ENCODE data around the gene PEX13. TPM values are rescaled to one million over a fixed set of nuclear protein-coding genes. Genes with fewer than 3 reads are reported as not detected.

The PEX13 gene
- total RNA-seq, 2 donors from 2014 or later: 16.0 to 18.9 TPM

GRCh38 chr2:61090386-61090921, 72.9 kb downstream of the PEX13 start:
- peaks cover 21% of the 10 kb centered on the region for H3K36me3 ChIP-seq
- H3K4me3 ChIP-seq: no peak overlapping the region
- H3K27ac ChIP-seq: no peak overlapping the region
- H3K4me1 ChIP-seq: no peaks in the 10 kb centered on the region
- no peak for TF ChIP-seq CTCF (IDR thresholded peaks at IDR 0.05)
- H3K9me3 ChIP-seq: no peaks in the 10 kb centered on the region
- no peak for DNase-seq (ENCODE audit: low spot score)
- H3K27me3 ChIP-seq: no peaks in the 10 kb centered on the region

GRCh38 chr2:61091485-61091884, 74.0 kb downstream of the PEX13 start:
- H3K4me1 ChIP-seq: no peaks in the 10 kb centered on the region
- no peak overlapping the region for H3K27ac ChIP-seq
- peaks cover 11% of the 10 kb centered on the region for H3K36me3 ChIP-seq
- H3K27me3 ChIP-seq: no peaks in the 10 kb centered on the region
- DNase-seq (ENCODE audit: low spot score): no peak
- no peak overlapping the region for H3K4me3 ChIP-seq
- no peak for TF ChIP-seq CTCF (IDR thresholded peaks at IDR 0.05)
- H3K9me3 ChIP-seq: no peaks in the 10 kb centered on the region

- Histone ChIP-seq H3K4me1 (no peaks in the 10 kb centered on the region), H3K9me3 (no peaks in the 10 kb centered on the region), H3K27me3 (no peaks in the 10 kb centered on the region), H3K4me3 (no peak overlapping the region), H3K27ac (no peak overlapping the region), H3K36me3 (no peaks in the 10 kb centered on the region)
- DNase-seq (ENCODE audit: low spot score): no peak
- TF ChIP-seq CTCF (IDR thresholded peaks at IDR 0.05): no peak
Measured at GRCh38 chr2:61096438-61096837, 78.9 kb downstream of the PEX13 start.

GRCh38 chr2:61100801-61101200, 83.3 kb downstream of the PEX13 start:
- Histone ChIP-seq H3K4me3 (no peak overlapping the region), H3K27ac (no peak overlapping the region), H3K4me1 (no peaks in the 10 kb centered on the region), H3K36me3 (peaks cover 4% of the 10 kb centered on the region), H3K9me3 (no peaks in the 10 kb centered on the region), H3K27me3 (no peaks in the 10 kb centered on the region)
- no peak for DNase-seq (ENCODE audit: low spot score)
- TF ChIP-seq CTCF (IDR thresholded peaks at IDR 0.05): no peak

Other genes starting within 250 kb of the PEX13 start
- gene REL, start 136.1 kb upstream of the PEX13 start, total RNA-seq: 1 to 10 TPM; 6.0 to 7.3 TPM
- 1 to 10 TPM; 1.8 to 4.6 TPM for gene PUS10, start 535 bp downstream of the PEX13 start, total RNA-seq
- 10 to 100 TPM in 1 of 2 donors, 1 to 10 TPM in 1; 3.2 to 11.1 TPM for gene SANBR, start 48.2 kb downstream of the PEX13 start, total RNA-seq
- gene C2orf74, start 144.5 kb downstream of the PEX13 start, total RNA-seq: 10 to 100 TPM; 28.0 to 51.3 TPM

All from right atrium auricular region (tissue), 2 donors.